ENCODE results near the gene CLEC12A.
"Not testable (repeated sequence)": the region's sequence is repeated elsewhere in the genome, so short reads cannot be mapped to it uniquely, and the experiment has no call there.

Gene CLEC12A

GRCh38 chr12:9973949-9974348, 2.7 kb downstream of the CLEC12A start:
- DNase-seq: no peak

GRCh38 chr12:9974731-9975130, 3.5 kb downstream of the CLEC12A start:
- not testable (repeated sequence) for DNase-seq

GRCh38 chr12:9975614-9976013, 4.4 kb downstream of the CLEC12A start:
- DNase-seq: no peak

DNA sequence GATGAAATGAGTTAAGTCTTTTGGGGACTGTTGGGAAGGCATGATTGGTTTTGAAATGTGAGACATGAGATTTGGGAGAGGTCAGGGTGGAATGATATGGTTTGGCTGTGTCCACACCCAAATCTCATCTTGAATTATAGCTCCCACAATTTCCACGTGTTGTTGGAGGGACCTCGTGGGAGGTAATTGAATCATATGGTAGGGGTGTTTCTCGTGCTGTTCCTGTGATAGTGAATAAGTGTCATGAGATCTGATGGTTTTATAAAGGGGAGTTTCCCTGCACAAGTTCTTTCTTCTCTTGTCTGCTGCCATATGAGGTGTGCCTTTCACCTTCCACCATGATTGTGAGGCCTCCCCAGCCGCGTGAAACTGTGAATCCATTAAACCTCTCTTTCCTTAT, 5.4 kb downstream of the CLEC12A start:
- not testable (repeated sequence) for DNase-seq

DNA sequence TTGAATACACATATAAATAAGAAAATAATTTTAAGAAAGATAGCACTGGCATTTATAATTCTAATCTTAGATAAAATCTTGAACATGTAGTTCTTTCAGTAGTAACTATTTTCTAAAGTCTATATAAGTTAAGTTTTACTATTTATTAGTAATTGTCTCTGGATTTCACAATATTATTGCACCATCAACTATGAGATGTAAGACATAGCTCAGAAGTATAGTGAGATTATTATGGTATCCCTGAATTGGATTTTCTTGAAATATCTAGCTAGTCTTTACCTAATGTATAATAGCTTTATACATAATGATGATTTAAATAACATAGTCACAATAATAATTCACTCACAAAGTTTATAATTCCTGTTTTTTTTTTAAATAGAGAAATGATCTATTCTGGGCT, 6.7 kb downstream of the CLEC12A start:
- no peak for DNase-seq

DNA sequence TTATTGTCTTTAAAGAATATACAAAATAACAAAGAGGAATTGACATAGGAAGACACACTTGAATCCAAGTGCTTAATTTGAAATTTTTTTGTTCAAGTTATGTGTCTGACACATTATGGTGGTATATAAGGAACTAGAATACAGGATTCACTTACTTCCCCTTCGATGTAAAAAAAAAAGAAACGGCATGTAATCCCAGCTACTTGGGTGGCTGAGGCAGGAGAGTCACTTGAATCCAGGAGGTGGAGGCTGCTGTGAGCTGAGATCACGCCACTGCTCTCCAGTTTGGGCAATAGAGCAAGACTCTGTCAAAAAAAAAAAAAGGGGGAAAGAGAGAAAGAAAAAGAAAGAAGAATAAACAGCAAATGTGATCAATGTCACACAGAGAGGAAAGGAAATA, 8.9 kb downstream of the CLEC12A start:
- no peak for DNase-seq

DNA sequence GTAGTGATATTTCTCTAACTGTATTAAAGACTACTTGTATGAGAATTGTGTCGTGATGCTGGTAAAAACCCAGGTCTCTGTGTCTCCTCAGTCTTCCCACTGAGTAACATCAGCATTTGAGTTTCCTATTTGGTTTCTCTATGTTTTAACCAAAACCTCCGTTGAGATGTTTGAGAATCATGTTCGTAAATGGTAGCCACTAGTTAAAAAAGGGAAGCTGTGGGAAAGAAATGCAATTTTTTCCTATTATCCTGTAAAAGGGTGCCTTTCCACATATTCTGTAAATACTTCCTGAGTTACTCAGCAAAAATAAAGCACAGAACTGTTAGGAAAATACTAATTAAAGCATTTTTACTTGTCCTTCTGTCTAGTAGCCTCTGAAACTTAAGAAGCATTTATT, 20.7 kb downstream of the CLEC12A start:
- no peak for DNase-seq

- no peak for DNase-seq
Measured at GRCh38 chr12:9992296-9992695, 21.1 kb downstream of the CLEC12A start.

GRCh38 chr12:9999016-9999415, 27.8 kb downstream of the CLEC12A start, which contains the start of gene CLEC1B:
TSS of gene CLEC1B (minus strand) at chr12:9999121. CDS start at chr12:9999100, 21 bp downstream.
- no peak for DNase-seq

DNA sequence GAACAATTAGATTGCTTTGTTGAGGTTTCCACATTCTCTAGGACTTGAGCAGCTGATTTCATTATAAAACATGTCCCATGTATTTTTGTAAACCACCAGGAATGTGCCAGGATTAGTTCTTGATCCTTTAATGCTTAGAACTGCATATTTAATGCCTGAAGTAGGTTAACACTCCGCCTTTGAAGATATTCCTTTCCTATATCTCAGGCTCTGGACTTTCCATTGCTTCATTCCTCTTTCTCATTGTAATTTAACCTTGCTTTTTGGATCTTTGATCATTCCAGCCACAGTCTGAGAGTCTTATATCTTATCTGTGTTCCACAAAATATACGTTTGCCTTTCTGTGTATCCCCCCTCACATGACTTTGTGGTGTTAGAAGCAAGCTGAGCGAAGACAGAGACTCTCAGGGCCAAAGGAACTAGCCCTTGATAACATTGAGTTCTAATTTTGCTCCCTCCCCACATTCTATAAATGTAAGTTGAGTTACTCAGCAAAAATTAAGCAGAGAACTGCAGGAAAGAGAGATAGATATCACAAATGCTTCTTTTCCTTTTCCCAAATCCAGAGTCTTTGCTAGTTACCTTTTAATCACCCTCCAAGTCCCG, 30.1 kb downstream of the CLEC12A start:
- DNase-seq: no peak

- no peak for DNase-seq
Measured at GRCh38 chr12:10012630-10013330, 41.6 kb downstream of the CLEC12A start.

DNA sequence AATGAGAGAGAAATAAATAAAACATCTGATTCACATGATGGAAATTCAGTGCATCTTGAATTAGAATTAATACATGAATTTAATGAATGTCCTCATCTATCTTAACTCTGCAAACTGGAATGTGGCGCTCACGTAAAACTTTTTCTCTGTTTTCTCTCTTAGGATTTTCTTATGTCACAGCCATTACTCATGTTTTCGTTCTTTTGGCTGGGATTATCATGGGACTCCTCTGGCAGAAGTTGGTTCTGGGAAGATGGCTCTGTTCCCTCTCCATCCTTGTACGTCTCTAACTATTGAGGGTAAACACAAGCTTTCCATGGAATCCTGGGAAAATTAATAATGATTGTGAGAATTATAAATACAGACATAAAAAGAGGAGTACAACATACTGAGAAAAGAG, 44.2 kb downstream of the CLEC12A start:
- DNase-seq: no peak

- DNase-seq: no peak
Measured at GRCh38 chr12:10016881-10017280, 45.7 kb downstream of the CLEC12A start.

- no peak for DNase-seq
Measured at GRCh38 chr12:10018386-10018785, 47.2 kb downstream of the CLEC12A start.

GRCh38 chr12:10021342-10021741, 50.1 kb downstream of the CLEC12A start:
- DNase-seq: no peak

GRCh38 chr12:10025236-10025635, 54.0 kb downstream of the CLEC12A start:
- DNase-seq: no peak

DNA sequence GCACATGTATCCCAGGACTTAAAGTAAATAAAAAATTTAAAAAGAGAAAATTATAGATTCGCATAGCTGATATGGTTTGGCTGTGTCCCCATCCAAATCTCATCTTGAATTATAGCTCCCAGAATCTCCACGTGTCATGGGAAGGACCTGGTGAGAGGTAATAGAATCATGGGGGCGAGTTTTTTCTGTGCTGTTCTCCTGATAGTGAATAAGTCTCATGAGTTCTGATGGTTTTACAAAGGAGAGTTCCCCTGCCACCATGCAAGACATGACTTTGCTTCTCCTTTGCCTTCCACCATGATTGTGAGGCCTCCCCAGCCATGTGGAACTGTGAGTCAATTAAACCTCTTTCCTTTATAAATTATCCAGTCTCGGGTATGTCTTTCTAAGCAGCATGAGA, 55.5 kb downstream of the CLEC12A start:
- not testable (repeated sequence) for DNase-seq

DNA sequence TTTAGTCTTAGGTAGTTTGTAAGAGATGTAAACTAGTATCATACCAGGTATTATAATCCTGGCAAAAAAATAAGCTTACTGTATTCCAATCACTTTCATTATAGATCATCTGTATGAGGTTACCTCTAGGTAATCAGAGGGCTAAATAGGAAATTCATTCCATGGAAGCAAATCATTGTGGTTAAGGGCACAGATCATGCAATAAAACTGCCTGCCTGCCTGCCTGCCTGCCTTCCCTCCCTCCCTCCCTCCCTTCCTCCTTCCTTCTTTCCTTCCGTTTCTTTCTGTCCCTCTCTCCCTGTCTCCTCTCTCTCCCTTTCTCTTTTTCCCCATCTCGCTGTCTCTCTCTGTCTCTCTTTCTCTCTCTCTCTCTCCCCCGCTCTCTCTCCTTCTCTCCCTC, 56.1 kb downstream of the CLEC12A start:
- DNase-seq: no peak

DNA sequence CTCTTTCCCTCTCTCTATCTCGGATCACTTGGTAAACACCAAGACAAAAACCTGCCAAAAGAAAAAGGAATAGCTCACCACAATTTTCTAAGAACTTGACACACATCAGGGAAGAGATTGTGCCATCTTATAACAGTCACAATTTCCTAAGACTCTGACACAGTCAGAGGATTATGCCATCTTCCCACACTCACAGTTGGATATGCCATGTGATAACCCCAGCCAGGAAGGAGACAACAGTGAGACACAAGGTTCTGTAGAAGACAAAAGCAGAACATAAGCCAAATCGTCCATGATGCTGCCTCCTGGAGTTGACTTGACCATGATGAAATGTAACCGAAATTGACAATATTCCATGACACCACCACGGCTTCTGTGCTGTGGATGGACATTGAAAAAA, 56.5 kb downstream of the CLEC12A start:
- no peak for DNase-seq

DNA sequence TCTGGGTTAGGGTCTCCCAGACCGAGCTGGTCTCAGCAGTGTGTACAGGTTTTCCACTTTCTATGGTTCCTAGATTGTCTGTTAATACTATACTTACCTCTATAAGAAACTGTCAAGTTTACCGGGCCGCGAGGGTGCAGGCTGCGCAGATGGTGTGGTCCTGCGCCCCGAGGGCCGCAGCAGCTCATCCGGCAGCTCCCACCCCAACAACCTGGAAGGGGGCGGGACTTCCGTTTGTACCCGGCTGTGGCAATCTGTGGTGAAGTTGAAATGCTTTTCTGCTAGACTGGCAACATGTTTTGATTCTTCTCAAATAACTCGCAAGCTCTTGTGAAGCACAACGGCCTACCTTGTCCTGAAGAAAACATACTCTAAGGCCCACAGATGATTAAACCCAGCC, 59.2 kb downstream of the CLEC12A start, which contains the start of gene CLEC9A:
CLEC9A (plus strand) TSS at position 237 of the 400 bp plus-strand sequence. CDS start 22,006 bp downstream, outside the sequence.
- DNase-seq: no peak

- no peak for DNase-seq
Measured at GRCh38 chr12:10031321-10031720, 60.1 kb downstream of the CLEC12A start.

DNA sequence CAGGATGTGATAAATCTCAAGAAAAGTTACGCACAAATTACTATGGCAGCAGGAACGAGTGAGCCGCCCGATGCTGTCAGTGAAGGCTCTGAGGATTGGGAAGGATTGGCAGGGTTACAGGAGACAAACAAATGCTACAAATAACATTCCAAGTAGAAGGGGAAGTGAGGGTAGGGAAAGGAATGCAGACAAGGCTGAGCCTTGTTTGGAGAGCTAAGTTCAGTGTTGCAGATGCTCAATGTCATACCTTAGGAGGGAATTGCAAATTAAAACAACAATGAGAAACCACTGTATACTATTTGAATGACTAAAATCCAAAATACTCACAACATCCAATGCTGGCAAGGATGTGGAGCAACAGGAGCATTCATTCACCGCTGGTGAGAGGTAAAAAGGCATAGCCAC, 60.6 kb downstream of the CLEC12A start:
- DNase-seq: no peak

- DNase-seq: no peak
Measured at GRCh38 chr12:10033783-10034545, 62.8 kb downstream of the CLEC12A start.

Measured in activated naive CD4-positive, alpha-beta T cell treated with Interleukin-2 at 50 U/mL for 16 hours (primary cell).